Fibroblast of the aortic adventitia (primary cell): ENCODE data around the gene CENPX. TPM values are rescaled to one million over a fixed set of nuclear protein-coding genes. Genes with fewer than 3 reads are reported as not detected.
A peak's percentile ranks its signal among the peaks of the same experiment; 100 is the strongest.

ENCODE experiments used
- DNase-seq: peaks from one replicate; pipeline ENCODE4 v3.0.0-alpha.2; 2010; ENCODE audit warnings: low read depth
- H3K4me3 ChIP-seq: 2 replicates; pipeline ENCODE4 v1.5.1; 2011; ENCODE audit warnings: low read depth, mild to moderate bottlenecking, control low read depth, low read length, moderate library complexity
- CTCF ChIP-seq: IDR thresholded peaks from 2 replicates; pipeline ENCODE4 v1.5.1; 2011; ENCODE audit warnings: mild to moderate bottlenecking, low read length, control low read depth, inconsistent platforms; ENCODE audit not compliant: insufficient read depth
- total RNA-seq: library from RNA; depleted of rRNA; stranded (reverse); fragments of >200 nt; gene quantifications from 2 replicates; pipeline ENCODE4 v1.2.3, GENCODE V29; 2012; ENCODE audit warnings: low replicate concordance

The CENPX gene
- total RNA-seq, 1 donor, result 41.8 TPM

- DNase-seq, result no peak
- no peak overlapping the region for H3K4me3 ChIP-seq
- TF ChIP-seq CTCF, result no peak
Measured at GRCh38 chr17:81980707-81981343, 41.9 kb downstream of the CENPX start.

- H3K4me3 ChIP-seq, result no peak overlapping the region
- no peak for TF ChIP-seq CTCF
- DNase-seq, result no peak
Measured at GRCh38 chr17:81980122-81980521, 42.6 kb downstream of the CENPX start.

GRCh38 chr17:81978524-81979298 is 44.0 kb downstream of the CENPX start:
- DNase-seq, result no peak
- H3K4me3 ChIP-seq, result peak overlapping the region; percentile 52
- TF ChIP-seq CTCF, result no peak

GRCh38 chr17:81977211-81977808 is 45.4 kb downstream of the CENPX start, which contains the start of gene ASPSCR1:
Gene ASPSCR1 (plus strand): TSS chr17:81977629. CDS start chr17:81977647, 18 bp downstream.
- DNase-seq, result peak; percentile 89
- peak within 1 kb of the TSS; percentile 79 for H3K4me3 ChIP-seq
- no peak for TF ChIP-seq CTCF

GRCh38 chr17:81976332-81977210 is 46.1 kb downstream of the CENPX start:
- no peak for TF ChIP-seq CTCF
- DNase-seq, result no peak
- peak overlapping the region; percentile 72 for H3K4me3 ChIP-seq

GRCh38 chr17:81973432-81973831 is 49.2 kb downstream of the CENPX start:
- DNase-seq, result no peak
- TF ChIP-seq CTCF, result no peak
- H3K4me3 ChIP-seq, result no peak overlapping the region
